ENCODE data around the gene SLC6A6. TPM values are rescaled to one million over a fixed set of nuclear protein-coding genes. Genes with fewer than 3 reads are reported as not detected.
A peak's percentile ranks its signal among the peaks of the same experiment; 100 is the strongest.

The SLC6A6 gene
- total and polyA plus RNA-seq, 7 donors = 10.3 to 104 (median 36.2) TPM

DNA sequence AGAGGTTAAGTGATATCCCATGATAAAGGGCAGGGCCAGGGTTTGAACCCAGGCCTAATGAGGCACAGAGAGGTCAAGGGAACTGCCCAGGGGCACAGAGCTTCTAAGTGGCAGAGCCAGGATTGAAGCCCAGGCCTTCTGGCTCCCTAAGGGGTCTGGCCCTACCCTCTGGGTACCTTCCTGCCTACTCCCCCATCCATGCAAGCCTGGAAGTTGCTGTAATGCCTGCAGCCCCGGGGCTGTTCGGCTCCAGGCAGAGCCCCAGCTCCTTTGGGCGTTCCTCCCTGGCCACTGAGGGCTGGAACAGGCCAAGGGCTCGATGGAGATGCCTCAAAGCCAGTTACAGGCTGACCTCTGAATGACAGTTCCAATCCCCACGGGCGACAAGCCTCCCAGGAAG lies 133.2 kb downstream of the SLC6A6 start:
- Histone ChIP-seq H3K4me1 (peaks cover 74% of the 10 kb centered on the region), H3K36me3 (ENCODE audit: insufficient read depth in 1 of 2, low read depth in 1 of 2) (no peaks in the 10 kb centered on the region), H3K27me3 (ENCODE audit: insufficient read depth in 3 of 3, low read length in 2 of 3) (no peaks in the 10 kb centered on the region), H3K4me3 (no peak overlapping the region), H3K9me3 (no peaks in the 10 kb centered on the region), H3K27ac (peak overlapping the region; percentile 83)
- intact Hi-C loops (cut with DNase I) = no loop called here
- DNase-seq (peak in 1 of 2 donors; percentile 40), ATAC-seq (no peak)
- 25 to 53% (median 36%) methylated on average over 6 of the region's 6 CpGs for WGBS, 3 donors
- TF ChIP-seq, protein P1, sequence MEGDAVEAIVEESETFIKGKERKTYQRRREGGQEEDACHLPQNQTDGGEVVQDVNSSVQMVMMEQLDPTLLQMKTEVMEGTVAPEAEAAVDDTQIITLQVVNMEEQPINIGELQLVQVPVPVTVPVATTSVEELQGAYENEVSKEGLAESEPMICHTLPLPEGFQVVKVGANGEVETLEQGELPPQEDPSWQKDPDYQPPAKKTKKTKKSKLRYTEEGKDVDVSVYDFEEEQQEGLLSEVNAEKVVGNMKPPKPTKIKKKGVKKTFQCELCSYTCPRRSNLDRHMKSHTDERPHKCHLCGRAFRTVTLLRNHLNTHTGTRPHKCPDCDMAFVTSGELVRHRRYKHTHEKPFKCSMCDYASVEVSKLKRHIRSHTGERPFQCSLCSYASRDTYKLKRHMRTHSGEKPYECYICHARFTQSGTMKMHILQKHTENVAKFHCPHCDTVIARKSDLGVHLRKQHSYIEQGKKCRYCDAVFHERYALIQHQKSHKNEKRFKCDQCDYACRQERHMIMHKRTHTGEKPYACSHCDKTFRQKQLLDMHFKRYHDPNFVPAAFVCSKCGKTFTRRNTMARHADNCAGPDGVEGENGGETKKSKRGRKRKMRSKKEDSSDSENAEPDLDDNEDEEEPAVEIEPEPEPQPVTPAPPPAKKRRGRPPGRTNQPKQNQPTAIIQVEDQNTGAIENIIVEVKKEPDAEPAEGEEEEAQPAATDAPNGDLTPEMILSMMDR (IDR thresholded peaks at IDR 0.05) = no peak

- Histone ChIP-seq H3K4me1 (peaks cover 78% of the 10 kb centered on the region), H3K9me3 (no peaks in the 10 kb centered on the region), H3K27ac (peak overlapping the region; percentile 83), H3K27me3 (ENCODE audit: insufficient read depth in 3 of 3, low read length in 2 of 3) (no peaks in the 10 kb centered on the region), H3K4me3 (peak overlapping the region; percentile 4), H3K36me3 (ENCODE audit: insufficient read depth in 1 of 2, low read depth in 1 of 2) (no peaks in the 10 kb centered on the region)
- DNase-seq (peak in 1 of 2 donors; percentile 36), ATAC-seq (no peak)
- TF ChIP-seq, protein P1 (IDR thresholded peaks at IDR 0.05) = no peak
- intact Hi-C loops (cut with DNase I) = no loop called here
- 83 to 86% (median 83%) methylated on average over 10 of the region's 10 CpGs for WGBS, 3 donors
Measured at GRCh38 chr3:14536055-14536815, 133.8 kb downstream of the SLC6A6 start.

- Histone ChIP-seq H3K36me3 (ENCODE audit: insufficient read depth in 1 of 2, low read depth in 1 of 2) (no peaks in the 10 kb centered on the region), H3K27ac (peak overlapping the region; percentile 83), H3K4me1 (peaks cover 79% of the 10 kb centered on the region), H3K9me3 (no peaks in the 10 kb centered on the region), H3K4me3 (peak overlapping the region; percentile 73), H3K27me3 (ENCODE audit: insufficient read depth in 3 of 3, low read length in 2 of 3) (no peaks in the 10 kb centered on the region)
- DNase-seq = peak in 1 of 2 donors; percentile 37
- TF ChIP-seq, protein P1 (IDR thresholded peaks at IDR 0.05) = no peak
- 56 to 76% (median 60%) methylated on average over 12 of the region's 12 CpGs for WGBS, 3 donors
- no peak for ATAC-seq
- intact Hi-C loops (cut with DNase I) = no loop called here
Measured at GRCh38 chr3:14536837-14537589, 134.6 kb downstream of the SLC6A6 start.

DNA sequence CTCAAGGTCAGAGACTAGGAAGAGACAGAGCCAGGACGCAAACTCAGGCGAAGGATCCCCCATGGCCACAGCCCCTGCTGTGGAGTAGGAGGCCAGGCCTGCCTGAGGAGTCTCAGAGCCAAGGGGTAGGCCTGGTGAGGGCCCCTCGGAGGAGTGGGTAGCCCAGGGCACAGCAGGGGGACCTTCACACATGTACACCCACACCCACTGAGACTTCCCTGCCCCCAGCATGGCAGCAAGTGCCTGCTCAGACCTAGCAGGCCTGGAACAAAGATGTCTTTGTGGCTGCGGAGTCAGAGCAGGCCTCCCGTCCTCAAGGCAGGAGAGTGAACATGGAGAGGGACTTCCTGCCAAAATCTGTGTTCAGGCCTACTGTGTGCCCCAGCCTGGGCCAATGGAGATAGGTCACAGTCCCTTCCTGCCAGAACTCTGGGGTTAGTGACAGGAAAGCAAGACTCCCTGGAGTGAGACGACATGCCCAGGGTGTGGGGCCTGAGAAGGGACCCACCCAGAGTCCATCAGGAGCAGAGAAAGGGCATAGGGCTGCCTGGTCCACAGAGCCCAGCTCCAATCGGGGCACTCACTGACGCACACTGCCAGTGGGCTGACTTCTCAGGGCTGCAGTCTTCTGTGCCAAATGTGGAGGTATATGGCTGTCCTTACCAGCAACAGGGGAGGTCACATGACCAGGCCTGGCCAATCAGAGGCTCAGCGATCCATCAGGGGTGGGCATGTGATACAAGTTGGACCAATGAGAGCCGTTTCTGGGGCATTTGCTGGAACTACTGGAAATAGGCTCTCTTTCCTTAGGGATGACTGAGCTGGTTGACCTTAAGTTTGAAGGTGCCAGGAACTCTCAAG lies 135.4 kb downstream of the SLC6A6 start:
- DNase-seq = peak; percentile 76 to 91
- no peaks in the 10 kb centered on the region for H3K36me3 ChIP-seq (ENCODE audit: insufficient read depth in 1 of 2, low read depth in 1 of 2)
- TF ChIP-seq, protein P1 (IDR thresholded peaks at IDR 0.05) = no peak
- peak; percentile 62 to 70 (median 68) for ATAC-seq
- 48 to 73% (median 60%) methylated on average over 10 of the region's 10 CpGs for WGBS, 3 donors
- H3K27me3 ChIP-seq (ENCODE audit: insufficient read depth in 3 of 3, low read length in 2 of 3) = no peaks in the 10 kb centered on the region
- H3K4me1 ChIP-seq = peaks cover 74% of the 10 kb centered on the region
- H3K27ac ChIP-seq = peak overlapping the region; percentile 83
- intact Hi-C loops (cut with DNase I) = loop anchor here in 1 of 2 donors (2.0 kb wide), 1 partner anchor 13 kb away; no protein-coding TSS in a partner anchor
- H3K4me3 ChIP-seq = peak overlapping the region; percentile 73
- H3K9me3 ChIP-seq = no peaks in the 10 kb centered on the region
